Adrenal gland (tissue), 5 donors: ENCODE measurements around the gene SGMS1.

Source experiments
- POLR2A ChIP-seq, 2 donors: fragments of 450-650 bp; IDR thresholded peaks; one replicate each; pipeline ENCODE4 v1.6.1; 2017; ENCODE audit warnings: antibody characterized with exemption in 2 of 2, mild to moderate bottlenecking in 2 of 2, moderate library complexity in 1 of 2
- TF ChIP-seq, protein P1 (sequence below), 6 experiments: fragments of 450-650 bp in 4 of 6; fragments of 200-600 bp in 2 of 6; sonication (generic) in 1 of 6; IDR thresholded peaks; 1 replicate in 5 of 6; 2 replicates in 1 of 6; pipeline versions ENCODE4 v1.5.1 to v1.8.0; 2016 to 2021; ENCODE audit warnings: antibody characterized with exemption in 6 of 6, mild to moderate bottlenecking in 2 of 6, moderate library complexity in 1 of 6
- donor health status: DM: no; HTN: no; CAD: no.

DNA sequence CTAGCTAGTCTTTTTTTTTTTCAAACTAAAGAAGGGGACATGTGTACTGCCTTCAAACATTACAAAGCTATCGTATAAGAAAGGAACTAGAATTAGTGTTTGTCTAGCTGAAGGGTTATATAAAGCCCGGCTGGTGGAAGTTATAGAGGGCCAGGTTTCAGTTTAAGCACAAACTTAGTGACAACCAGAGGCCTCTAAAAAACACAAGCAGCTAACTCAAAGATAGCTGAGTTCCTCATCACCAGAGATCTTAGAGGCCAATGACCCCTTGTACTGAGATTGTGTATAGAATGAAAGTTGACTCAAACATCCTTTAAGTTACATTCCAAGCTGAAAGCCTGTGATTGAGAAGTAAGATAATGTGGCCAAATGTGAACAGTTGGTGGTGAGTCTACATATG lies 28.1 kb upstream of the SGMS1 start:
- TF ChIP-seq POLR2A (IDR thresholded peaks at IDR 0.05) = no peak
- TF ChIP-seq, protein P1, sequence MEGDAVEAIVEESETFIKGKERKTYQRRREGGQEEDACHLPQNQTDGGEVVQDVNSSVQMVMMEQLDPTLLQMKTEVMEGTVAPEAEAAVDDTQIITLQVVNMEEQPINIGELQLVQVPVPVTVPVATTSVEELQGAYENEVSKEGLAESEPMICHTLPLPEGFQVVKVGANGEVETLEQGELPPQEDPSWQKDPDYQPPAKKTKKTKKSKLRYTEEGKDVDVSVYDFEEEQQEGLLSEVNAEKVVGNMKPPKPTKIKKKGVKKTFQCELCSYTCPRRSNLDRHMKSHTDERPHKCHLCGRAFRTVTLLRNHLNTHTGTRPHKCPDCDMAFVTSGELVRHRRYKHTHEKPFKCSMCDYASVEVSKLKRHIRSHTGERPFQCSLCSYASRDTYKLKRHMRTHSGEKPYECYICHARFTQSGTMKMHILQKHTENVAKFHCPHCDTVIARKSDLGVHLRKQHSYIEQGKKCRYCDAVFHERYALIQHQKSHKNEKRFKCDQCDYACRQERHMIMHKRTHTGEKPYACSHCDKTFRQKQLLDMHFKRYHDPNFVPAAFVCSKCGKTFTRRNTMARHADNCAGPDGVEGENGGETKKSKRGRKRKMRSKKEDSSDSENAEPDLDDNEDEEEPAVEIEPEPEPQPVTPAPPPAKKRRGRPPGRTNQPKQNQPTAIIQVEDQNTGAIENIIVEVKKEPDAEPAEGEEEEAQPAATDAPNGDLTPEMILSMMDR (IDR thresholded peaks at IDR 0.05) = no peak
